Testis (tissue), 2 donors: Measurements from ENCODE around the gene PRKAR1A.

ENCODE experiments used
- POLR2A ChIP-seq: fragments of 450-650 bp; IDR thresholded peaks from one replicate; pipeline ENCODE4 v1.6.1; 2017; ENCODE audit warnings: antibody characterized with exemption, mild to moderate bottlenecking, moderate library complexity
- TF ChIP-seq, protein P1 (sequence below), 3 experiments: fragments of 450-650 bp in 2 of 3; fragments of 200-600 bp in 1 of 3; sonication (generic) in 1 of 3; IDR thresholded peaks; one replicate each; pipeline ENCODE4 v1.5.1; 2016 to 2019; ENCODE audit warnings: antibody characterized with exemption in 3 of 3, mild to moderate bottlenecking in 2 of 3, moderate library complexity in 1 of 3

DNA sequence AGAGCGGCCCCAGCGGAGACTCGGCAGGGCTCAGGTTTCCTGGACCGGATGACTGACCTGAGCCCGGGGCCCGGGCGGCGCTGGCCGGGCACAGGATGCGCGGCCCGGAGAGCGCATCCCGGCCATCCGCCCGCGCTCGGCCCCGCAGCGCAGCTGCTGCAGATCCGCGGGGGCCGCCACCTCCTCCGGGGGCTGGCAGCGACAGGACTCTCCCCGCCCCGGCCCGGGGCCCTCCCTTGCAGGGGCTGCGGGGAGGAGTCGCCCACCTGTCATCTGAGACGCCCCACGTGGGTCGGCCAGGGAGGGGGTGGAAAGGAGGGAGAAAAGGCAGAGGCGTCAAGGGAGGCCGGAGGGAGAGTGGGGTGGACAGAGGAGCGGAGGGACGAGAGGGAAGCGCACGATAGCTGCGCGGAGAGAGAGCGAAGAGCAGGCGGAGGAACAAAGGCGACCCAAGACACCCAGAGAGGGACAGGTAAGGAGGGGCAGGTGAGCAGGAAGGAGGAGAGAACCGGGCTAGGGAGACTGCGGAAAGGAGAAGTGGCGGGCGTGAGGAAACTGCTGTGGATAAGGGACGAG is 471 bp upstream of the PRKAR1A start:
- TF ChIP-seq, protein P1, sequence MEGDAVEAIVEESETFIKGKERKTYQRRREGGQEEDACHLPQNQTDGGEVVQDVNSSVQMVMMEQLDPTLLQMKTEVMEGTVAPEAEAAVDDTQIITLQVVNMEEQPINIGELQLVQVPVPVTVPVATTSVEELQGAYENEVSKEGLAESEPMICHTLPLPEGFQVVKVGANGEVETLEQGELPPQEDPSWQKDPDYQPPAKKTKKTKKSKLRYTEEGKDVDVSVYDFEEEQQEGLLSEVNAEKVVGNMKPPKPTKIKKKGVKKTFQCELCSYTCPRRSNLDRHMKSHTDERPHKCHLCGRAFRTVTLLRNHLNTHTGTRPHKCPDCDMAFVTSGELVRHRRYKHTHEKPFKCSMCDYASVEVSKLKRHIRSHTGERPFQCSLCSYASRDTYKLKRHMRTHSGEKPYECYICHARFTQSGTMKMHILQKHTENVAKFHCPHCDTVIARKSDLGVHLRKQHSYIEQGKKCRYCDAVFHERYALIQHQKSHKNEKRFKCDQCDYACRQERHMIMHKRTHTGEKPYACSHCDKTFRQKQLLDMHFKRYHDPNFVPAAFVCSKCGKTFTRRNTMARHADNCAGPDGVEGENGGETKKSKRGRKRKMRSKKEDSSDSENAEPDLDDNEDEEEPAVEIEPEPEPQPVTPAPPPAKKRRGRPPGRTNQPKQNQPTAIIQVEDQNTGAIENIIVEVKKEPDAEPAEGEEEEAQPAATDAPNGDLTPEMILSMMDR (IDR thresholded peaks at IDR 0.05) = no peak
- no peak for TF ChIP-seq POLR2A
